GM19438 (cell line): ENCODE results near the gene PSD4.

ENCODE experiments used
- ATAC-seq: cut with Tn5 transposase; IDR thresholded peaks from one replicate; pipeline ENCODE4 v1.9.1; 2021; ENCODE audit warnings: low read depth; ENCODE audit not compliant: unreplicated experiment

PSD4 gene

GRCh38 chr2:113258471-113259147 lies 84.8 kb downstream of the PSD4 start:
- no peak for ATAC-seq
